WTC11 (cell line): ENCODE data around the gene USP43.

Experiments used
- ATF2 ChIP-seq: sonication (generic); formaldehyde crosslinking; IDR thresholded peaks from 2 replicates; pipeline ENCODE4 v1.8.1; 2022; ENCODE audit warnings: low read depth, missing genetic modification reagents, borderline replicate concordance
- CTCF ChIP-seq: fragments of 200-600 bp; IDR thresholded peaks from 2 replicates; pipeline ENCODE4 v1.8.0; 2022; ENCODE audit warnings: antibody characterized with exemption
- ELF4 ChIP-seq: sonication (generic); formaldehyde crosslinking; IDR thresholded peaks from 2 replicates; pipeline ENCODE4 v1.8.1; 2022; ENCODE audit warnings: low read depth, mild to moderate bottlenecking, moderate library complexity, missing genetic modification reagents
- FOXP4 ChIP-seq: sonication (generic); formaldehyde crosslinking; IDR thresholded peaks from 2 replicates; pipeline ENCODE4 v1.8.0; 2022; ENCODE audit warnings: mild to moderate bottlenecking, missing genetic modification reagents
- MYBL2 ChIP-seq: sonication (generic); formaldehyde crosslinking; IDR thresholded peaks from 2 replicates; pipeline ENCODE4 v1.8.1; 2023; ENCODE audit warnings: mild to moderate bottlenecking, moderate library complexity, missing genetic modification reagents
- NR2C2 ChIP-seq: sonication (generic); formaldehyde crosslinking; IDR thresholded peaks from 2 replicates; pipeline ENCODE4 v1.8.0; 2022; ENCODE audit warnings: mild to moderate bottlenecking, missing genetic modification reagents
- TCF7 ChIP-seq: sonication (generic); formaldehyde crosslinking; IDR thresholded peaks from 2 replicates; pipeline ENCODE4 v1.8.0; 2022; ENCODE audit warnings: mild to moderate bottlenecking, low read depth, missing genetic modification reagents, moderate library complexity
- ZNF138 ChIP-seq: sonication (generic); formaldehyde crosslinking; conservative IDR thresholded peaks from 2 replicates; pipeline ENCODE4 v1.8.1; 2022; ENCODE audit warnings: mild to moderate bottlenecking, moderate library complexity, missing genetic modification reagents

- no peak for TF ChIP-seq FOXP4 (CRISPR knock-in tag)
- no peak for TF ChIP-seq ATF2 (CRISPR knock-in tag)
- TF ChIP-seq CTCF: no peak
- no peak for TF ChIP-seq MYBL2 (CRISPR knock-in tag)
- no peak for TF ChIP-seq ZNF138 (CRISPR knock-in tag)
- no peak for TF ChIP-seq ELF4 (CRISPR knock-in tag)
- no peak for TF ChIP-seq TCF7
- no peak for TF ChIP-seq NR2C2 (CRISPR knock-in tag)
Measured at GRCh38 chr17:9598661-9599060, 46.7 kb upstream of the USP43 start.
